GM18907 (cell line): Measurements from ENCODE around the gene DICER1.

Source experiments
- ATAC-seq: cut with Tn5 transposase; IDR thresholded peaks from one replicate; pipeline ENCODE4 v1.9.1; 2021; ENCODE audit warnings: mild to moderate bottlenecking, moderate library complexity; ENCODE audit not compliant: unreplicated experiment

DICER1 gene

DNA sequence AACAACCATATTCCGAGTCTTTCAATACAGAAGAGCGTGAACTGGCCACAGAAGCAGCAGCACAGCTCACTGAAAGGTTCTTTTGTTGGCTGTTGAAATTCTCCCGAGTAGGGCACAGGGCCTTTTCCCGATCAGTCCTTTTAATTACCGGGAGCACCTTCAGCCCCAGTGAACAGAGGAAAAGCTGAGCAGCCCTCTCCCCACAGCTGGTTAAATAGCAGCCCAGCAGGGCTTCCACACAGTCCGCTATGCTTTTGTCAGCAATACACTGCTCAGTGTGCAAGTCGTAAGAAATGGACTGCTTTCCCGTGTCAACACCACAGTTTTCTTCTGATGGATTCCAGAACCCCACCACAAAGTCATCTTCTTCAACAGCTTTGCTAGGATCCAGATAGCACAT, 61.3 kb downstream of the DICER1 start:
- no peak for ATAC-seq

DNA sequence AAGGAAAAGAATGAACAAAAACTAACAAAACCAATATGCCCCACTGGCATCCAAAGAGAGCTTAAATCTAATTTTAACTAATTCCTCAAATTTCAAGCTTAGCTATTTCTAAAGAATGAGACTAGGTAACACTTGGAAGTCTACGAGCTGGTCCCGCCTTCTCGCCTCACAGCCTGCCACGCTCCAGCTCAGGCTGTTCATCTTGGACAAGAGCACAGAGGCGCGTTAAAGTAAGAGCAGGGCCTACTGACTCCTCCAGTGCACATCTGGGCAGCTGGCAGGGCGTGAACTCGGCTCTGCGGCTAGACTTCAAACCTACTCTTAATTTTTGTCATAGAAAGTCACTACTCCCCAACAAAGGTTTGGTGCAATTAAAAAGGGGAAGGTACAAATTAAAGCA, 64.6 kb downstream of the DICER1 start:
- no peak for ATAC-seq

DNA sequence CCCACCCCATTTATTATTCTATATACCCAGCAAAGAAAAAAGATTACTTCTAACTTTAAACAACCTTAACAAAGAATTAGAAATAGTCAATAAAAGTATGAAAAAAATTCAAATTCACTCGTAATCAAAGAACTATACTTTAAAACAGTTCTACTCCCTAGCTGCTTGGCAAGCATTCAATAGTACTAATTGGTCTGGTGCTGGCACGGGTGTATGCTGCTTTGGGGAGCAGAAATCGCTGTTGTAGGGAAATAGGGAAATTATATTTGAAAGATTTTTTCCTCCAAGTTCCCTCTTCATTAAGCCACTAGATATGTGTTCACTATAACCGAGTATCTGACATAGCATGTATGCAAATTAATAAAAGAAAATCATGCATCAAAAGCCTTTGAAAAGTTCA, 65.7 kb downstream of the DICER1 start:
- ATAC-seq, result no peak

GRCh38 chr14:95088665-95089064, 68.7 kb downstream of the DICER1 start:
- no peak for ATAC-seq

GRCh38 chr14:95087619-95088018, 69.7 kb downstream of the DICER1 start:
- ATAC-seq, result no peak

DNA sequence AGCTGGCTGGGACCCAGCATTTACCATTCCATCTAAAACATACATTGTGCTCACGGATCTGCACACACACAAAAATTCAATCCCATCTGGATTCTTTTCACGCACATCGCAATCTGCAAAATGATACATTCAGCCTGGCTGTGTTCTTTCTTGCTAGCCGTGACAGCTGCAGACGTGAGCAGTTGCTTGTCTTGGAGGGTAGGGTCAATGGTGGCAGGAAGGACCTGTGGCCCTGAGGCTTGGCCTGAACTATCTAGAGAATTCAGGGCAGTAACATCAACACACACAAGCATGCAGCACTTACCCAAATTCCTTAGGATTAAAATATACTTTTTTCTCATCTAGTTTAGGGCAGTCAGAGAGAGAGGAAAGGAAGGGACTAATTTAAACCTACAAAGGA, 72.0 kb downstream of the DICER1 start:
- ATAC-seq, result no peak

DNA sequence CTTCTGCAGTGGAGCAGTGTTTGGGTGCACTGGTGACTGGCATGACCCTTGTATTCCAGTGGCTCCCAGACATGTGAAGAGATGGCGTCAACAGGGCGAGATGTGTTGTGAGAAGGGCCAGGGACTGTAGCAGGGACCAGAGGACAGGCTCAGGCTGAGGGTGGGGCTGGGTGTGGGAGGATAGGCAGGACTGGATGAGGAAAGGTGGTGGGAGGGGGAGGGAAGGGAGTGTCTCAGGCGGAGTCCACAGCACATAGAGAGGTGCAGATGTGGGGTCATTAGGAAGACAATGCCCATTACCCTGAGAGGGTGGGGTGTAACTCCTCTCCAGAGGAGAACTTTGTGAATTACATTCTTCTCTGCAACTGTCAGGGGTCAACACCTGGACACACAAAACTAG, 78.5 kb downstream of the DICER1 start:
- no peak for ATAC-seq

DNA sequence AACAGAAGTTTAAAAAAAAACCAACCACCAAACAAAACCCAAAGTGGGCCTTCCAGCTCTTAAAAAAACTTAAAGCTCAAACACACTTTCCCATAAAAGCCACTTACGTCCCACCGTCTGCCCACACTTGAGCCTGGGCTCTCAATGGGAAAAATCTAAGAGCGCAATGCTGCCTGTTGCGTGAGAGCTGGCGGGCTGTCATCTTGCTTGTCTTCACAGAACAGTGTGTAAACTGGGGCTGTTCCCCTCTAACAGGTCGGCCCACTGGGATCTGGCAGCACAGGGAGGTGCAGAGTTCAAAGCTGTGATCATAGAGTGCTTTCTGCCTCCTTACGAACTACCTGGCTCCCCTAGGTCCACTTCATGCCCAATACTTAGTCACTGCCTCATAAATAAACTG, 80.0 kb downstream of the DICER1 start:
- ATAC-seq, result no peak

DNA sequence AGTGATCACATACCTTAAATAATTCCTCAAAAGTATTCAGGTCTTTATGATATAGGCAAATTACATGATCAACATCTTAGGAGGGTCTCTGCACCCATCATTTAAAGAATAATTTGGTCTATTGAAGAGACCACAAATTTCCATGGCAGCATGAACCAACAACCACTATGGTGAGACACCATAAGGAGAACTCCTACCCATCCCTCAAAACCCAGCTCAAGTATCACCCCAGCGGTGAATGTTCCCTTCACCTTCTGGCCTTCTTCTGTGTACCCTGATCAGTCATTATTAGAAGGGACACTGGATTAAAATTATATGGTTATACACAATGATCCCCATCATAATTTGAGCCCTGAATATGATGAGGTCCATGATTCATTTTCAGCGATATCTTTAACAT, 81.5 kb downstream of the DICER1 start:
- no peak for ATAC-seq

- no peak for ATAC-seq
Measured at GRCh38 chr14:95073947-95074346, 83.4 kb downstream of the DICER1 start.

GRCh38 chr14:95072310-95072905, 84.9 kb downstream of the DICER1 start:
- ATAC-seq, result no peak

DNA sequence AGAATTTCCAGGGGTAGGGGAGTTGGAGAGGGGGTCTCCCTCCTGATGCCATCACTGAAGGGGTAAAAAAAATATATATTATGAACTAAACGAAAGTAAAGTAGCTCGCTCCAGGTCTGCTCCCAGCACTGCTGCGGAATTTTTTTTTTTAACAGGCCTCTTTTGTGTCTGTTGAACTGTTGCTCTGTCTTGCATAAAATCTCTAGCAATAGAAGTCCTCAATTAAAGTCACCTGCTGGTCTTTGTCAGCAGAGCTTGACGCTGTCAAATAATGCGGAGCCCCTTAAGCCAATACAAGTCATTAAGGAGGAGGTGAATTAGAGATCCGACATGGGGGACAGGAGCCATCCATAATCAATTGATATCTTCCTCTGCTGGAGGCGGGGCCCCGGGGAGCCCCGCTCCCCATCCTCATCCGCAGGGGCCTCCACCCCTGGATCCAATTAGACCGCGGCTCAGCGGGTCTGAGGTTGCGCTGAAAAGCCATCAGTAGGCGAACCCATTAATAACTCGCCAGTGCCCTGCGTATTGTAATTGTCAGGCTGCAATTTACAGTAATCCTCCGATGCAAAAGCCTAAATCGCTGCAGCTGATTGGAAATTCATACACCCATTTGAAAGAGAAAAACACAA, 85.6 kb downstream of the DICER1 start:
- no peak for ATAC-seq

GRCh38 chr14:95070748-95071435, 86.4 kb downstream of the DICER1 start:
- no peak for ATAC-seq

- no peak for ATAC-seq
Measured at GRCh38 chr14:95069547-95069946, 87.8 kb downstream of the DICER1 start.

GRCh38 chr14:95069018-95069417, 88.3 kb downstream of the DICER1 start:
- no peak for ATAC-seq

GRCh38 chr14:95068521-95068920, 88.8 kb downstream of the DICER1 start:
- no peak for ATAC-seq

- no peak for ATAC-seq
Measured at GRCh38 chr14:95068080-95068479, 89.2 kb downstream of the DICER1 start.

DNA sequence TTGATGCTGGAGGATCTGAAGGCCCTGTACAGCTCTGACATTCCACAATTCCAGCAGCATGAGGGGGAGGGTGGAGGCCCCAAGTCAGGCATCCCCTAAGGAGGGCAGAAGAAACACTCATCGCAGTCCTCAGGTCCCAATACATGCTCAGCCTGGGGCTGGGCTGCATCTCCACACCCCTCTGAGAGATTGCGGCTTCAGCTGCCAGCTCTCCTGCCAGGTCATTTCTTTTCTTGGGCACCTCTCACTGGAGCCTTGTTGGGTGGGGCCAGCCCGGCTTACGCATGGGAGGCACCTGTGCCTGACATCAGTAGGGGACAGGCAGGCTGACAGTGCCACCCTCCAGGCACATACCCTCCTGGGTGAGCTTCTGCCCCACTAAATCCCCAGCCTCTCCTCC, 89.8 kb downstream of the DICER1 start:
- no peak for ATAC-seq

DNA sequence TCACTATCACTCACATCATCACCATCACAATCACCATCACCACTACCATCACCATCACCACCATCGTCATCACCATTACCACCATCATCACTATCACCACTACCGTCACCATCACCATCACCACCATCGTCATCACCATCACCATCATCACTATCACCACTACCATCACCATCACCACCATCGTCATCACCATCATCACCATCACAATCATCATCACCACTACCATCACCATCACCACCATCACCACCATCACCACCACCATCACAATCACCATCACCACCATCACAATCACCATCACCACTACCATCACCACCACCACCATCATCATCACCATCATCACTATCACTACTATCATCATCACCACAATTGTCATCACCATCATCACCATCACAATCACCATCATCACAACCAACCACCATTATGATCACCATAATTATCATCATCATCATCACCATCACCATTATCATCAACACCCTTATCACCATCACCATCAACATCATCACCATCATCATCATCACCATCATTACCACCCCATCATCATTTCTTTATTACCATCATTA, 90.8 kb downstream of the DICER1 start:
- no peak for ATAC-seq

GRCh38 chr14:95065411-95065810, 91.9 kb downstream of the DICER1 start:
- ATAC-seq, result no peak

DNA sequence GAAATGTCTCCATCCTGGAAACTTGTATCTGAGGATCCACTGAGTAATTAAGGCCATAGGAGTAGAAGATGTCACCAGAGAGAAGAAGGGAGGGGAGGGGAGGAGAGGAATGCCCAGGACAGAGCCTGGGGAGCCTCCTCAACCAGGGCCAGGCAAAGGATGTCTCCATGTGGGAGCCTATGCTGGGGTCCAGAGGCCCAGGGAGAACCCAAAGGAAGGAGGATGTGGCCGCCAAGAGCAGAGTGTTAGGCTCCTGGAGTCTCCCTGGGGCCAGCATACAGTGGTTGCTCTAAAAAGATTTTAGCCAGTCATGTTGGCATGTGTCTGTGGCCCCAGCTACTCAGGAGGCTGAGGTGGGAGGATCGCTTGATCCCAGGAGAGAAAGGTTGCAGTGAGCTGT, 92.6 kb downstream of the DICER1 start:
- no peak for ATAC-seq

- ATAC-seq, result no peak
Measured at GRCh38 chr14:95064256-95064655, 93.1 kb downstream of the DICER1 start.
